ENCODE results near the gene UBASH3B.
A peak's percentile ranks its signal among the peaks of the same experiment; 100 is the strongest.

UBASH3B gene

GRCh38 chr11:122755409-122755808, 99.9 kb downstream of the UBASH3B start:
- no peak for DNase-seq (ENCODE audit: low spot score)

- no peak for DNase-seq (ENCODE audit: low spot score)
Measured at GRCh38 chr11:122755941-122756340, 100.4 kb downstream of the UBASH3B start.

GRCh38 chr11:122756417-122756816, 100.9 kb downstream of the UBASH3B start:
- no peak for DNase-seq (ENCODE audit: low spot score)

GRCh38 chr11:122757201-122757600, 101.7 kb downstream of the UBASH3B start:
- no peak for DNase-seq (ENCODE audit: low spot score)

GRCh38 chr11:122758339-122758738, 102.8 kb downstream of the UBASH3B start:
- DNase-seq (ENCODE audit: low spot score) = no peak

GRCh38 chr11:122758974-122759373, 103.5 kb downstream of the UBASH3B start:
- DNase-seq (ENCODE audit: low spot score) = no peak

GRCh38 chr11:122763108-122763507, 107.6 kb downstream of the UBASH3B start:
- DNase-seq (ENCODE audit: low spot score) = no peak

- no peak for DNase-seq (ENCODE audit: low spot score)
Measured at GRCh38 chr11:122764371-122765090, 109.0 kb downstream of the UBASH3B start.

GRCh38 chr11:122765487-122766131, 110.1 kb downstream of the UBASH3B start:
- DNase-seq (ENCODE audit: low spot score) = no peak

- DNase-seq (ENCODE audit: low spot score) = no peak
Measured at GRCh38 chr11:122769126-122769780, 113.7 kb downstream of the UBASH3B start.

GRCh38 chr11:122772945-122773344, 117.4 kb downstream of the UBASH3B start:
- no peak for DNase-seq (ENCODE audit: low spot score)

- no peak for DNase-seq (ENCODE audit: low spot score)
Measured at GRCh38 chr11:122773781-122774266, 118.3 kb downstream of the UBASH3B start.

GRCh38 chr11:122775675-122776271, 120.3 kb downstream of the UBASH3B start:
- DNase-seq (ENCODE audit: low spot score) = no peak

GRCh38 chr11:122776546-122776945, 121.0 kb downstream of the UBASH3B start:
- DNase-seq (ENCODE audit: low spot score) = no peak

- no peak for DNase-seq (ENCODE audit: low spot score)
Measured at GRCh38 chr11:122777343-122777742, 121.8 kb downstream of the UBASH3B start.

GRCh38 chr11:122778148-122778547, 122.6 kb downstream of the UBASH3B start:
- DNase-seq (ENCODE audit: low spot score) = peak; percentile 38

GRCh38 chr11:122779047-122779629, 123.6 kb downstream of the UBASH3B start:
- DNase-seq (ENCODE audit: low spot score) = no peak

GRCh38 chr11:122780296-122780949, 124.9 kb downstream of the UBASH3B start:
- no peak for DNase-seq (ENCODE audit: low spot score)

GRCh38 chr11:122781378-122782195, 126.1 kb downstream of the UBASH3B start:
- peak; percentile 75 for DNase-seq (ENCODE audit: low spot score)

- DNase-seq (ENCODE audit: low spot score) = no peak
Measured at GRCh38 chr11:122782222-122782621, 126.7 kb downstream of the UBASH3B start.

Data from activated CD4-positive, alpha-beta T cell treated with anti-CD3 and anti-CD28 coated beads, Interleukin-2, Interleukin-4, amounts not matched to agents 100 ng/mL and 50 ng/mL, durations not matched to agents 16 hours and 8 hours (primary cell).